Activated T-cell treated with anti-CD3 and anti-CD28 coated beads, Interleukin-2, amount 50 U/mL, for 72 hours (primary cell): ENCODE measurements around the gene SRBD1. TPM values are rescaled to one million over a fixed set of nuclear protein-coding genes. Genes with fewer than 3 reads are reported as not detected.

Source experiments
- ATAC-seq, 2 donors: fragments of 150-1000 bp; cut with Tn5 transposase; replicated peaks in 1 of 2; 2 replicates each; pipeline ENCODE4 v1.10.0; 2021; ENCODE audit warnings: moderate library complexity in 2 of 2, mild to moderate bottlenecking in 1 of 2
- DNase-seq, 2 donors: peaks; one replicate each; pipeline ENCODE4 v3.0.0; 2021 to 2022; ENCODE audit warnings: mixed read lengths in 1 of 2
- H3K27ac Mint-ChIP-seq: one replicate; pipeline ENCODE4 v1.8.0; 2022; ENCODE audit warnings: mild to moderate bottlenecking, moderate library complexity, mixed read lengths
- H3K27me3 Mint-ChIP-seq: one replicate; pipeline ENCODE4 v1.8.0; 2022; ENCODE audit warnings: low read depth, mixed read lengths
- H3K36me3 Mint-ChIP-seq, 2 donors: one replicate each; pipeline ENCODE4 v1.8.0; 2022; ENCODE audit warnings: mixed read lengths in 2 of 2, mild to moderate bottlenecking in 1 of 2; ENCODE audit not compliant: insufficient read depth in 2 of 2
- H3K4me1 Mint-ChIP-seq: one replicate; pipeline ENCODE4 v1.8.0; 2022; ENCODE audit warnings: low read depth, mixed read lengths
- H3K4me3 Mint-ChIP-seq, 2 donors: one replicate each; pipeline ENCODE4 v1.8.0; 2022; ENCODE audit warnings: mild to moderate bottlenecking in 2 of 2, mixed read lengths in 2 of 2, moderate library complexity in 2 of 2
- H3K9me3 Mint-ChIP-seq, 2 donors: one replicate each; pipeline ENCODE4 v1.8.0; 2022; ENCODE audit warnings: mixed read lengths in 2 of 2
- total RNA-seq, 2 donors: library from RNA; stranded (reverse); gene quantifications; one replicate each; pipeline ENCODE4 v1.2.3, GENCODE V29; 2022

The SRBD1 gene
- total RNA-seq, 2 donors from 2014 or later, result 19.0 to 20.3 TPM

DNA sequence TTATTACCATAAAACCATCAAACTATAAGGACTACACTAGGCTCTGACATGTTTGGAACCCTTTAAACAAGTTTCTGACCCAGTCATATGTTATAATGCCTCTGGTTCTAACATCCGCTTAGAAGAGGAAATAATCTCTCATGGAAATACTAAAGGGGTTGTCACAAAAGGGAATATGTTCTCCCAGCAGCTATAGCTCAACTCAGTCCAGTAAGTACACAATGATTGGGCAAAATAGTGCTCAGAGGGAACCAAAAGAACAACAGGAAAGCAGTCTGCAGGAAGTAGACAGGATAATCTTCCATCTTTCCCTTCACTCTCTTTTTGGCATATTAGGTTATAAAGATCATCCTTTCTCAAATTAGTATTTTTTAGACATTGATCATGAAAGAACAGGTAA lies 4.3 kb downstream of the SRBD1 start:
- peaks cover 3 to 7% of the 10 kb centered on the region in 2 donors for H3K36me3 Mint-ChIP-seq
- no peaks in the 10 kb centered on the region for H3K9me3 Mint-ChIP-seq
- H3K27ac Mint-ChIP-seq, result no peak overlapping the region
- ATAC-seq (no peak), DNase-seq (no peak)
- no peaks in the 10 kb centered on the region for H3K27me3 Mint-ChIP-seq
- H3K4me3 Mint-ChIP-seq, result no peak overlapping the region
- peaks cover 20% of the 10 kb centered on the region for H3K4me1 Mint-ChIP-seq

- Mint-ChIP-seq H3K36me3 (peaks cover 7 to 12% of the 10 kb centered on the region in 2 donors), H3K27me3 (no peaks in the 10 kb centered on the region)
These were observed 6.0 kb downstream of the SRBD1 start for GRCh38 chr2:45605116-45605515.

GRCh38 chr2:45602624-45603023 lies 8.4 kb downstream of the SRBD1 start:
- ATAC-seq, result no peak
- Mint-ChIP-seq H3K27ac (no peak overlapping the region), H3K9me3 (no peaks in the 10 kb centered on the region), H3K4me1 (no peaks in the 10 kb centered on the region), H3K4me3 (no peak overlapping the region), H3K36me3 (peaks cover 10 to 21% of the 10 kb centered on the region in 2 donors), H3K27me3 (no peaks in the 10 kb centered on the region)
- no peak for DNase-seq

More at GRCh38 chr2:45605116-45605515, 6.0 kb downstream of the SRBD1 start:
- DNase-seq (no peak), ATAC-seq (no peak)
- Mint-ChIP-seq H3K27ac (no peak overlapping the region), H3K4me1 (peaks cover 12% of the 10 kb centered on the region), H3K9me3 (no peaks in the 10 kb centered on the region), H3K4me3 (no peak overlapping the region)

DNA sequence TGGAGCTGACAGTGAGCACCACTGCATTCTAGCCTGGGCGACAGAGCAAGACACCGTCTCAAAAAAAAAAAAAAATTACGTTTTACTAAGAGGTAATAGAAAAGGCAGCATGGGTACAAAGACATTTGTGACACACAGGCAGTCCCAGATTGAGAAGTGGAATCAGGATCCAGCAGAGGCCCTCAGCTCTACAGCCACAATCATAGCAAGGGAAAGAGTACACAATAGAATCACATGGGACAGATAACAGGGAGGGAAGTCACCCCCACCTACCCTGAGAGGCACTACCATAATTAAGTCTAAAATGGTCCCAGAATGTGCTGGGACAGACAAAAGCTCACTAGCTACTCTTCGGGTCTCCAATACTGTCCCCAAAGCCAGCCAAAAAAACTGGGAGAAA lies 12.5 kb downstream of the SRBD1 start:
- peaks cover 9 to 29% of the 10 kb centered on the region in 2 donors for H3K36me3 Mint-ChIP-seq
- H3K27me3 Mint-ChIP-seq, result no peaks in the 10 kb centered on the region
- no peaks in the 10 kb centered on the region for H3K9me3 Mint-ChIP-seq
- DNase-seq (no peak), ATAC-seq (no peak)
- H3K27ac Mint-ChIP-seq, result no peak overlapping the region
- H3K4me1 Mint-ChIP-seq, result peaks cover 4% of the 10 kb centered on the region
- no peak overlapping the region for H3K4me3 Mint-ChIP-seq

- Mint-ChIP-seq H3K27ac (no peak overlapping the region), H3K27me3 (no peaks in the 10 kb centered on the region), H3K4me1 (peaks cover 4% of the 10 kb centered on the region), H3K9me3 (no peaks in the 10 kb centered on the region), H3K36me3 (peaks cover 12 to 32% of the 10 kb centered on the region in 2 donors), H3K4me3 (no peak overlapping the region)
- ATAC-seq (no peak), DNase-seq (no peak)
These were observed 14.3 kb downstream of the SRBD1 start for GRCh38 chr2:45596761-45597160.

GRCh38 chr2:45595721-45596435 lies 15.2 kb downstream of the SRBD1 start:
- peaks cover 0 to 1% of the 10 kb centered on the region in 2 donors for H3K9me3 Mint-ChIP-seq
- no peak for ATAC-seq
- no peak overlapping the region for H3K4me3 Mint-ChIP-seq
- peaks cover 10 to 34% of the 10 kb centered on the region in 2 donors for H3K36me3 Mint-ChIP-seq
- no peak for DNase-seq
- no peaks in the 10 kb centered on the region for H3K27me3 Mint-ChIP-seq
- no peak overlapping the region for H3K27ac Mint-ChIP-seq
- H3K4me1 Mint-ChIP-seq, result peaks cover 11% of the 10 kb centered on the region

DNA sequence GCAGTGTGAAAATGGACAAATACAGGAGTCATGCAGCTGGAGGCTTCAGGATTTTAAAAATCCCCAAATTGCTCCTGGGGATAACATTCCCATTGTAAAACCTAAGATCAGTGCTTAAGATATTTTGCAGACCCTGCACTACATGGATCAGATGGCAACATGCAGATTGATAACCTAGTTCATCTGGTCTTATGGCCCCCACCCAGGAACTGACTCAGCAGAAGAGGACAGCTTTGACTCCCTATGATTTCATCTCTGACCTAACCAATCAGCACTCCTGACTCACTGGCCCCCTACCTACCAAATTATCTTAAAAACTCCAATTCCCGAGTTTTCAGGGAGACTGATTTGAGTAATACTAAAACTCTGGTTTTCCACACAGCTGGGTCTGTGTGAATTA lies 20.0 kb downstream of the SRBD1 start:
- Mint-ChIP-seq H3K27ac (no peak overlapping the region), H3K4me3 (no peak overlapping the region), H3K4me1 (peaks cover 30% of the 10 kb centered on the region), H3K36me3 (peaks cover 5 to 18% of the 10 kb centered on the region in 2 donors), H3K9me3 (peaks cover 0 to 1% of the 10 kb centered on the region in 2 donors), H3K27me3 (no peaks in the 10 kb centered on the region)
- DNase-seq, result no peak
- no peak for ATAC-seq

GRCh38 chr2:45588158-45588829 lies 22.8 kb downstream of the SRBD1 start:
- ATAC-seq (peak in 1 of 2 donors; percentile 29), DNase-seq (no peak)
- Mint-ChIP-seq H3K4me3 (no peak overlapping the region), H3K4me1 (peaks cover 29% of the 10 kb centered on the region), H3K27ac (peak overlapping the region; percentile 14), H3K27me3 (no peaks in the 10 kb centered on the region), H3K9me3 (peaks cover 0 to 1% of the 10 kb centered on the region in 2 donors), H3K36me3 (peaks cover 5 to 14% of the 10 kb centered on the region in 2 donors)

DNA sequence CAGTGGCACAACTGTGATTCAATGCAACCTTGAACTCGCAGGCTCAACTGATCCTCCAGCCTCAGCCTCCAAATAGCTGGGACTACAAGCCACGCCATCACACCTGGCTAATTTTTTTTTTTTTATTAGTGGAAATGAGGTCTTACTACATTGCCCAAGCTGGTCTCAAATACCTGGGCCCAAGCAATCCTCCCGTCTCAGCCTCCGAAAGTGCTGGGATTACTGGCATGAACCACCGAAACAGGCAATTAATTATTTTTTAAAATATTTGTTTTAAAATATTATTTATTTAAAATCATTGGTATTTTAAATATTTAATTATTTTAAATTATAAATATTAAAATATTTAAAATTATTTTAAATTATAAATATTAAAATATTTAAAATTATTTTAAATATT lies 24.5 kb downstream of the SRBD1 start:
- H3K4me1 Mint-ChIP-seq, result peaks cover 29% of the 10 kb centered on the region
- no peak for ATAC-seq
- peaks cover 0 to 1% of the 10 kb centered on the region in 2 donors for H3K9me3 Mint-ChIP-seq
- H3K27ac Mint-ChIP-seq, result no peak overlapping the region
- H3K36me3 Mint-ChIP-seq, result peaks cover 2 to 7% of the 10 kb centered on the region in 2 donors
- H3K27me3 Mint-ChIP-seq, result no peaks in the 10 kb centered on the region
- DNase-seq, result no peak
- H3K4me3 Mint-ChIP-seq, result no peak overlapping the region

DNA sequence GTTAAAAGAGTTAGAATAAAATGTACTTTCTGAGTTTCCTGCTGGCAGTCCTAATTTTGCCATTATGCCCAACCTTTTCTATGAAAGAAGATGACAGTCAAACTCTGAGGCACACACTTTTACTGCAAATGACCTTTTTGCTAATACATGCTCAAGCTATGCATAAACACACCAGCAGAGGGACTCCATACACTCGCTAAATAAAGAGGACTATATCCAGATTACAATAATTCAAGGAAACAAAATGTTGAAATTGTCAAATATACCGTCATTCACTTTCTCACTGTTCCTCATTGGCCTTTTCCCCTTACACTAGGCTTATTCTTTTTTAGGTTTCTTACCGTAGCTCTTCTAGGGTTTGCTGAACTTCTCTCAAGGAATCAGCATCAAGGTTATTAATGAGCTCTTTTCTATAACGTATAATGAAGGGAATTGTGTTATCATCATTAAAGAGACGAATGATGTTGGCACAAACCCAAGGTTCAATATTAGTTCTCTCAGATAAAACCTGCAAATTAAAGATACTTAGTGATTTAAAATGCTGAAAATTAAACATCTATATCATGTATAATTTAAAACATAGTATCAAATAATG lies 25.7 kb downstream of the SRBD1 start:
- ATAC-seq (peak in 1 of 2 donors; percentile 32), DNase-seq (peak in 1 of 2 donors; percentile 7)
- Mint-ChIP-seq H3K9me3 (no peaks in the 10 kb centered on the region), H3K4me1 (peaks cover 18% of the 10 kb centered on the region), H3K27ac (no peak overlapping the region), H3K36me3 (peaks cover 0 to 6% of the 10 kb centered on the region in 2 donors), H3K4me3 (no peak overlapping the region), H3K27me3 (no peaks in the 10 kb centered on the region)

GRCh38 chr2:45583977-45584376 lies 27.1 kb downstream of the SRBD1 start:
- Mint-ChIP-seq H3K36me3 (peaks cover 0 to 7% of the 10 kb centered on the region in 2 donors), H3K9me3 (no peaks in the 10 kb centered on the region), H3K4me3 (no peak overlapping the region), H3K27ac (no peak overlapping the region), H3K4me1 (peaks cover 13% of the 10 kb centered on the region), H3K27me3 (no peaks in the 10 kb centered on the region)
- DNase-seq, result no peak
- ATAC-seq, result no peak

GRCh38 chr2:45582522-45582921 lies 28.5 kb downstream of the SRBD1 start:
- no peaks in the 10 kb centered on the region for H3K9me3 Mint-ChIP-seq
- H3K4me3 Mint-ChIP-seq, result no peak overlapping the region
- DNase-seq (no peak), ATAC-seq (no peak)
- H3K27ac Mint-ChIP-seq, result no peak overlapping the region
- H3K27me3 Mint-ChIP-seq, result no peaks in the 10 kb centered on the region
- peaks cover 5% of the 10 kb centered on the region for H3K4me1 Mint-ChIP-seq
- peaks cover 0 to 7% of the 10 kb centered on the region in 2 donors for H3K36me3 Mint-ChIP-seq

- peaks cover 5% of the 10 kb centered on the region for H3K4me1 Mint-ChIP-seq
- peaks cover 2 to 7% of the 10 kb centered on the region in 2 donors for H3K36me3 Mint-ChIP-seq
- no peak overlapping the region for H3K27ac Mint-ChIP-seq
- no peak overlapping the region for H3K4me3 Mint-ChIP-seq
- H3K27me3 Mint-ChIP-seq, result no peaks in the 10 kb centered on the region
- no peak for DNase-seq
- peak; percentile 76 to 79 for ATAC-seq
- H3K9me3 Mint-ChIP-seq, result no peaks in the 10 kb centered on the region
These were observed 32.8 kb downstream of the SRBD1 start for GRCh38 chr2:45578056-45578843.
